OCI-LY7 (cell line): ENCODE data around the gene MINDY4. TPM values are rescaled to one million over a fixed set of nuclear protein-coding genes. Genes with fewer than 3 reads are reported as not detected.

ENCODE experiments used
- BruUV-seq: library from RNA; stranded (reverse); fragments of 400-500 nt; replicated peaks from 2 replicates; lab custom pipeline; 2021; lab: Mats Ljungman, UMichigan
- CTCF ChIA-PET: fragments of 300-600 bp; sonication (Branson Sonifier 250); formaldehyde crosslinking; loops from one replicate; lab custom pipeline; 2022; ENCODE audit warnings: antibody characterized with exemption; ENCODE audit not compliant: unreplicated experiment; lab: Charles Lee
- POLR2A ChIA-PET: fragments of 300-600 bp; sonication (Branson Sonifier 250); formaldehyde crosslinking; loops from one replicate; lab custom pipeline; 2022; ENCODE audit warnings: antibody characterized with exemption; lab: Charles Lee
- DNase-seq: peaks from one replicate; pipeline ENCODE4 v3.0.0-alpha.2; 2015; ENCODE audit warnings: low spot score
- H2AFZ ChIP-seq: fragments of 200-600 bp; sonication (generic), shearing (Covaris generic); 2 replicates; pipeline ENCODE4 v1.6.1; 2014; ENCODE audit warnings: mild to moderate bottlenecking, antibody characterized with exemption, low read length, moderate library complexity
- H3K27ac ChIP-seq: fragments of 200-600 bp; sonication (generic); 2 replicates; pipeline ENCODE4 v1.5.1; 2014; ENCODE audit warnings: mixed run types, low read depth, mild to moderate bottlenecking, moderate library complexity, low read length, inconsistent platforms; ENCODE audit not compliant: poor library complexity, severe bottlenecking
- H3K36me3 ChIP-seq: fragments of 200-600 bp; sonication (generic); 2 replicates; pipeline ENCODE4 v1.6.1; 2014; ENCODE audit warnings: mild to moderate bottlenecking, antibody characterized with exemption, low read length, moderate library complexity, mixed read lengths; ENCODE audit not compliant: insufficient read depth
- H3K4me1 ChIP-seq: fragments of 200-600 bp; sonication (generic); 2 replicates; pipeline ENCODE4 v1.5.1; 2014; ENCODE audit warnings: mild to moderate bottlenecking, low read length; ENCODE audit not compliant: insufficient read depth, poor library complexity, severe bottlenecking
- H3K4me2 ChIP-seq: fragments of 200-600 bp; sonication (generic); 2 replicates; pipeline ENCODE4 v1.6.1; 2014; ENCODE audit warnings: mild to moderate bottlenecking, low read length
- H3K4me3 ChIP-seq: fragments of 200-600 bp; sonication (generic); 2 replicates; pipeline ENCODE4 v1.5.1; 2014; ENCODE audit warnings: mild to moderate bottlenecking, low read depth, low read length; ENCODE audit not compliant: poor library complexity, severe bottlenecking
- H3K79me2 ChIP-seq: fragments of 200-600 bp; sonication (generic); 2 replicates; pipeline ENCODE4 v1.6.1; 2016; ENCODE audit warnings: low read depth, mild to moderate bottlenecking, low read length, moderate library complexity, mixed read lengths; ENCODE audit not compliant: insufficient read depth
- H3K9me2 ChIP-seq: fragments of 200-600 bp; sonication (generic); 2 replicates; pipeline ENCODE4 v1.6.1; 2016; ENCODE audit warnings: mild to moderate bottlenecking, low read length, mixed read lengths; ENCODE audit not compliant: insufficient read depth
- H3K9me3 ChIP-seq: fragments of 200-600 bp; sonication (generic); 2 replicates; pipeline ENCODE4 v1.6.1; 2014; ENCODE audit warnings: mild to moderate bottlenecking, mixed run types, low read length, mixed read lengths
- H4K20me1 ChIP-seq: fragments of 200-600 bp; sonication (generic); 2 replicates; pipeline ENCODE4 v1.6.1; 2014; ENCODE audit warnings: mild to moderate bottlenecking, antibody characterized with exemption, low read length, moderate library complexity, mixed read lengths; ENCODE audit not compliant: insufficient read depth
- EZH2phosphoT487 ChIP-seq: fragments of 200-600 bp; sonication (generic); IDR thresholded peaks from 2 replicates; pipeline ENCODE4 v1.6.1; 2018; ENCODE audit warnings: low read depth, borderline replicate concordance, mild to moderate bottlenecking, mixed run types, antibody characterized with exemption, low read length, moderate library complexity, mixed read lengths
- intact Hi-C: fragments of 100-400 bp; cut with micrococcal nuclease; formaldehyde crosslinking; loops from one replicate; pipeline ENCODE4 v1.10.0; 2022; ENCODE audit not compliant: unreplicated experiment
- total RNA-seq, 2 experiments: library from RNA; depleted of rRNA in 1 of 2; stranded (reverse); fragments of >200 nt in 1 of 2; shearing (Covaris generic) in 1 of 2; gene quantifications; 2 replicates each; pipeline ENCODE4 v1.2.3, GENCODE V29; 2014 to 2022
- TF ChIP-seq, protein P1 (sequence below): fragments of 200-600 bp; sonication (generic); conservative IDR thresholded peaks from 2 replicates; pipeline ENCODE4 v1.5.1; 2014; ENCODE audit warnings: mild to moderate bottlenecking, antibody characterized with exemption, low read length, moderate library complexity, mixed read lengths

MINDY4 gene
- total RNA-seq, 2 experiments from 2014 or later = 0.86 TPM; not detected in 1

DNA sequence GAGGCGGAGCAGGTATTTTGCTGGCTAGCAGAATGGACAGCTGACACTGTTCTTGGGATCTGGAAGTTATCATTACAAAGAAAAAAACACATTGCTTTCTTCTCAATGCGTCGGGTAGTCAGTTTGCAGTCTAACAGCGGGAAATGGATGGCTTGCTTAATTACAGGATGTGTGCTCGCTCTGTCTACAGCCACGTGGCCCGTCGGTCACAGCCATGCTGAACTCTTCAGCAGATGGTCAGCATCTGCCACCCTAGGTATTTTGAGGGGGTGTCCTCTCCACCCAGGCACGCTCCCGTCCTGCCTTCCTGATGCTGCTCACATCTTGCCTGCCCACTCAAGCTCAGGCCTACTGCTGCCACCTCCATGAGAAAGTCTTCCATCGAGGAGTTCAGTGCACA is 39.6 kb upstream of the MINDY4 start:
- ChIA-PET CTCF (no interaction called here), POLR2A (no interaction called here)
- TF ChIP-seq, protein P1, sequence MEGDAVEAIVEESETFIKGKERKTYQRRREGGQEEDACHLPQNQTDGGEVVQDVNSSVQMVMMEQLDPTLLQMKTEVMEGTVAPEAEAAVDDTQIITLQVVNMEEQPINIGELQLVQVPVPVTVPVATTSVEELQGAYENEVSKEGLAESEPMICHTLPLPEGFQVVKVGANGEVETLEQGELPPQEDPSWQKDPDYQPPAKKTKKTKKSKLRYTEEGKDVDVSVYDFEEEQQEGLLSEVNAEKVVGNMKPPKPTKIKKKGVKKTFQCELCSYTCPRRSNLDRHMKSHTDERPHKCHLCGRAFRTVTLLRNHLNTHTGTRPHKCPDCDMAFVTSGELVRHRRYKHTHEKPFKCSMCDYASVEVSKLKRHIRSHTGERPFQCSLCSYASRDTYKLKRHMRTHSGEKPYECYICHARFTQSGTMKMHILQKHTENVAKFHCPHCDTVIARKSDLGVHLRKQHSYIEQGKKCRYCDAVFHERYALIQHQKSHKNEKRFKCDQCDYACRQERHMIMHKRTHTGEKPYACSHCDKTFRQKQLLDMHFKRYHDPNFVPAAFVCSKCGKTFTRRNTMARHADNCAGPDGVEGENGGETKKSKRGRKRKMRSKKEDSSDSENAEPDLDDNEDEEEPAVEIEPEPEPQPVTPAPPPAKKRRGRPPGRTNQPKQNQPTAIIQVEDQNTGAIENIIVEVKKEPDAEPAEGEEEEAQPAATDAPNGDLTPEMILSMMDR = no peak
- H3K4me2 ChIP-seq = no peak overlapping the region
- H4K20me1 ChIP-seq = no peaks in the 10 kb centered on the region
- H3K9me2 ChIP-seq = no peaks in the 10 kb centered on the region
- no peak overlapping the region for H3K4me3 ChIP-seq
- H3K27ac ChIP-seq = no peak overlapping the region
- H3K79me2 ChIP-seq = no peaks in the 10 kb centered on the region
- H3K9me3 ChIP-seq = no peaks in the 10 kb centered on the region
- DNase-seq = no peak
- no peaks in the 10 kb centered on the region for H3K36me3 ChIP-seq
- BruUV-seq = no TSS peak
- no peak overlapping the region for H2AFZ ChIP-seq
- intact Hi-C loops = no loop called here
- H3K4me1 ChIP-seq = peaks cover 22% of the 10 kb centered on the region

DNA sequence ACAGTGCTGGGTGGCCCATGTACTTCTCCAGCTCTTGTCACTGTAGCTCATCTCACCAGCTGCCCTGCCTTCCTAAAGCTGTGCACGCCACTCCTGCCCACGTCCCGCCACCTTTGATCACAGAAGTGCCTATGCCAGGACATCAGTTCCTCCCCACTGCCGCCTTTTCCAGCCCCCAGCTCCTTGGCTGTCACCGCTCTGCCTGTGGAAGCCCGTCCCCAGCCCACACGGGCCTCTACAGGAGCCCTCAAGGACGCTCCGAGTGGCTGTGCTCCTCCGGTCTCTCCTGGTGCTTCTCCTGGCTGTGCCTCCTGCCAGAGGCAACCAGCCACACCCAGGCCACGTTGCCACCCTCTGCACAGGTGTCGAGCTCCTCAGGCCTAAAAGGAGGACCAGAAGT is 38.6 kb upstream of the MINDY4 start:
- BruUV-seq = no TSS peak

DNA sequence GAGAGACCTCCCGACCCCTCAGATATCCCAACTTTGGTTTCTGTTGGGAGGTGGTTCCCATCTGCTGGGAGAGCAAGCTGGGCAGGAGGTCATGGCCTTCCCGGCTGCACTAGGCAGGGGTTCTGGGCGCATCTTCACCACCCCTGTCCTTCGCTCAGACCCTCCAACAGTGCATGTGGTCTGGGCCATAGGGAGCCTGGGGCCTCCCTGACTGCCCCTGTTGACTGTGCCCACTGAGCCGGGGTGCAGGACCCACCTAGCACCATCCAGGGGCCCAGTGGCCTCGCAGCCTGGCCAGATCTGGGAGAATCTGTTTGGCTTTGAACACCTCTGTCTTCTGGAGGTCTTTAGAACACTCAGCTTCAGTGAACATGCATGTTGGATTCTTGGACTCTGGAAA is 38.0 kb upstream of the MINDY4 start:
- Histone ChIP-seq H4K20me1 (no peaks in the 10 kb centered on the region), H3K4me3 (no peak overlapping the region), H3K27ac (no peak overlapping the region), H3K9me2 (no peaks in the 10 kb centered on the region), H2AFZ (no peak overlapping the region), H3K9me3 (no peaks in the 10 kb centered on the region), H3K4me2 (no peak overlapping the region), H3K36me3 (no peaks in the 10 kb centered on the region), H3K79me2 (no peaks in the 10 kb centered on the region), H3K4me1 (peaks cover 6% of the 10 kb centered on the region)
- ChIA-PET POLR2A (no interaction called here), CTCF (no interaction called here)
- TF ChIP-seq EZH2phosphoT487 = no peak
- TF ChIP-seq, protein P1 = no peak
- DNase-seq = no peak
- no TSS peak for BruUV-seq
- intact Hi-C loops = no loop called here

More for the DNA sequence above, 38.6 kb upstream of the MINDY4 start:
- H3K27ac ChIP-seq = no peak overlapping the region
- H3K9me3 ChIP-seq = no peaks in the 10 kb centered on the region
- CTCF ChIA-PET = no interaction called here
- no peak for DNase-seq
- H3K79me2 ChIP-seq = no peaks in the 10 kb centered on the region
- peaks cover 12% of the 10 kb centered on the region for H3K4me1 ChIP-seq
- no peak overlapping the region for H3K4me3 ChIP-seq
- TF ChIP-seq EZH2phosphoT487 = no peak
- TF ChIP-seq, protein P1 = no peak
- H4K20me1 ChIP-seq = no peaks in the 10 kb centered on the region
- no peaks in the 10 kb centered on the region for H3K36me3 ChIP-seq
- H3K9me2 ChIP-seq = no peaks in the 10 kb centered on the region
- intact Hi-C loops = no loop called here
- no peak overlapping the region for H2AFZ ChIP-seq
- POLR2A ChIA-PET = interaction anchor here (0.6 kb wide), 1 partner anchor 47 kb away, joined by 3 read pairs; no protein-coding TSS in a partner anchor
- H3K4me2 ChIP-seq = no peak overlapping the region
